HFF-Myc (cell line): Measurements from ENCODE around the gene RNF43.

Experiments used
- DNase-seq: peaks from one replicate; pipeline ENCODE4 v3.0.0-alpha.2; 2011; ENCODE audit warnings: low read depth; ENCODE audit errors: extremely low read depth
- H3K4me3 ChIP-seq: replicated peaks from 2 replicates; pipeline ENCODE4 v1.5.1; 2011; ENCODE audit warnings: low read depth, mild to moderate bottlenecking, control low read depth, low read length
- CTCF ChIP-seq: IDR thresholded peaks from 2 replicates; pipeline ENCODE4 v1.5.1; 2012; ENCODE audit warnings: mild to moderate bottlenecking, low read depth, low read length, control low read depth; ENCODE audit errors: missing control alignments

RNF43 gene

GRCh38 chr17:58417300-58418092, at the start of gene RNF43:
Gene RNF43 (minus strand): TSS chr17:58417534. CDS start chr17:58415577, 1,957 bp downstream.
- TF ChIP-seq CTCF, result peak; percentile 85
- peak; percentile 61 for DNase-seq
- H3K4me3 ChIP-seq, result no peak within 1 kb of the TSS

GRCh38 chr17:58455491-58455890, 38.2 kb upstream of the RNF43 start:
- no peak for TF ChIP-seq CTCF
- DNase-seq, result no peak
- no peak overlapping the region for H3K4me3 ChIP-seq

- no peak for TF ChIP-seq CTCF
- H3K4me3 ChIP-seq, result no peak overlapping the region
- no peak for DNase-seq
Measured at GRCh38 chr17:58452738-58453137, 35.4 kb upstream of the RNF43 start.

- no peak overlapping the region for H3K4me3 ChIP-seq
- DNase-seq, result peak; percentile 65
- TF ChIP-seq CTCF, result peak; percentile 86
Measured at GRCh38 chr17:58447039-58447975, 30.0 kb upstream of the RNF43 start.

GRCh38 chr17:58446086-58446485, 28.8 kb upstream of the RNF43 start:
- no peak for DNase-seq
- no peak for TF ChIP-seq CTCF

GRCh38 chr17:58436805-58437239, 19.5 kb upstream of the RNF43 start:
- no peak for TF ChIP-seq CTCF
- no peak for DNase-seq
- H3K4me3 ChIP-seq, result no peak overlapping the region

More at GRCh38 chr17:58446086-58446485, 28.8 kb upstream of the RNF43 start:
- H3K4me3 ChIP-seq, result no peak overlapping the region
